COR-L47 (cell line): ENCODE data around the gene ACSS3.
A peak's percentile ranks its signal among the peaks of the same experiment; 100 is the strongest.

ENCODE experiments used
- DNase-seq: peaks from one replicate; lab custom pipeline; 2025; lab: John Stamatoyannopoulos, UW

Gene ACSS3

DNA sequence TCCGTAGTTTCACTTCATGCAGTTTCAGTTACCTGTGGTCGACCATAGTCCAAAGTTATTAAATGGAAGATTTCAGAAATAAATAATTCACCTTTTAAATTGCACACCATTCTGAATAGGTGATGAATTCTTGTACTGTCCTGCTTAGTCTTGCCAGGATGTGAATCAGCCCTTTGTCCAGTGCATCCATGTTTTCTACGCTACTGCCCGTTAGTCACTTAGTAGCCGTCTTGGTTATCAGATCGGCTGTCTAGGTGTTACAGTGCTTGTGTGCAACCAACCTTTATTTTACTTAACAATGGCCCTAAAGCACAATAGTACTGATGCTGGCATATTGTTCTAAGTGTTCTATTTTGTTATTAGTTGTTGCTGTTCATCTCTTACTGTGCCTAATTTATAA is 146.7 kb downstream of the ACSS3 start:
- no peak for DNase-seq

DNA sequence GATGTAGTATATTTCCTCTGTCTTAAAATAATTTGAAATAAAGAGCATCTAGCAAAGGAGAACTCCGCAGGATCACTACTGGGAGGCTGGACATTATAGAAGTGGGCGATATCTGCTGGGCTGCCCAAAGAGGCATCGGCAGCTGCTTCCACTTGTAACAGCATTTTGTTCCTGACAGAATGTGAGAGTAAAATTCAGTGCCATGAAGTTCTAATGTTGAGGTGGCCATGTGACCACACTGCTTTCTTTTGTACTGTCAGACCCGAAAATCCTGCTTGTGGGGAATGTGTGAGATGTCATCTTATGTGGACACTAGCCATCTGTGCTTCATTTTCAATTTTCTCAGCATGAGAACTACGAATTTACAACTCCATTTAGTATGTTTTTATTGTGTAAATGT is 151.9 kb downstream of the ACSS3 start:
- DNase-seq = no peak

- no peak for DNase-seq
Measured at GRCh38 chr12:81231574-81232368, 153.9 kb downstream of the ACSS3 start.

DNA sequence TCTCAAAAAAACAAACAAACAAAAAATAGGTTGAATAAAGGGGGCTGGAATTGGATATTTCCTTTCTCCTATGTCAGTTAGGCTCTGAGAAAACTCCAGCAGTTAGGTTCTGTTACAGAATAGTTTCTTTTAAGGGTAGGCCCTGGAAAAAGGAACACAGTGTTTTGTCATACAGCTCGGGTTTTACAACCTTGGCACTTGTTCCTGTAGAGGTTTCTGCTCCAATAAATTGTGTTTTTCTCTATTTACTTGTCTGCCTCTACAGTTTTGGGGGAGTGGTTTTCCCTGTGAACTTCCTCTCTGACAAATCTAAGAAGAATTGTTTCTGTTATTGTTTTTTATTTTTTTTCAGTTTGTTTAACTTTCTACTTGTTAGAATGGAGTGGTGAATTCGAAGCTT is 167.6 kb downstream of the ACSS3 start:
- DNase-seq = no peak

- DNase-seq = peak; percentile 43
Measured at GRCh38 chr12:81245907-81246570, 168.2 kb downstream of the ACSS3 start.

DNA sequence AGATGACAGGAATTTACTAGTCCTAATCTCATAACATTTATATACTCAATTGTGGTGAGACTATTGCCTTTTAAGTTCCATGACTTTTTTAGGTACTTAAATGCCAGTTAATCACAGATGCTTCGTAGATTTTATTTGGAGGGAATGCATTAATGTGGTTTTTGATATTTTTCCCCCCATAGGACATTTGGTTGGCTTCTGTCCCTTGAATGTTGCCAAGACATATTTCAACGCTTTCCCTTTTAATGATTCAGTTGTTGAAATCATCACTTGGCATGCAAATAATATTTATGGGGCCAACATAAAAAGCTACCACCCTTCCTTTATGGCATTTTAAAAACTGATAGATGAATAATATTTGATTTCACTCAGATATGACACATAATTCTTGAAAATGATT is 172.1 kb downstream of the ACSS3 start:
- no peak for DNase-seq

GRCh38 chr12:81252228-81252627 is 174.3 kb downstream of the ACSS3 start:
- no peak for DNase-seq

DNA sequence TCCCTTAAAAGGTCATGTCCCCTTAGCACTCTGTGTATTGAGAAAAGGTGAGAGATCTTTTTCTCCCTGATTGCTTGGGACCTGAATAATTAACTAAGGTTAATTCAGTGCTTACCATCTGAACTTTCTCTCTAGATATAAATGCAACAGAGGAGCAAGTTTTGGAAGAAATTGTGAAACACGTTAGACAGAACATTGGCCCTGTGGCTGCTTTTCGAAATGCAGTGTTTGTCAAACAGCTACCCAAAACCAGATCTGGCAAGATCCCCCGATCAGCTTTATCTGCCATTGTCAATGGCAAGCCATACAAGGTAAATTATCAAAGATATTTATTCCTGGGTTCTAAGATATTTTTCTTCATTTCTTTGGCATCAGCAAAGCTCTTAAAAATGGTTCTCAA is 175.5 kb downstream of the ACSS3 start:
- no peak for DNase-seq

- no peak for DNase-seq
Measured at GRCh38 chr12:81255456-81255855, 177.6 kb downstream of the ACSS3 start.

GRCh38 chr12:81255947-81256346 is 178.1 kb downstream of the ACSS3 start:
- DNase-seq = no peak

GRCh38 chr12:81257947-81258551 is 180.2 kb downstream of the ACSS3 start:
- peak; percentile 69 for DNase-seq

DNA sequence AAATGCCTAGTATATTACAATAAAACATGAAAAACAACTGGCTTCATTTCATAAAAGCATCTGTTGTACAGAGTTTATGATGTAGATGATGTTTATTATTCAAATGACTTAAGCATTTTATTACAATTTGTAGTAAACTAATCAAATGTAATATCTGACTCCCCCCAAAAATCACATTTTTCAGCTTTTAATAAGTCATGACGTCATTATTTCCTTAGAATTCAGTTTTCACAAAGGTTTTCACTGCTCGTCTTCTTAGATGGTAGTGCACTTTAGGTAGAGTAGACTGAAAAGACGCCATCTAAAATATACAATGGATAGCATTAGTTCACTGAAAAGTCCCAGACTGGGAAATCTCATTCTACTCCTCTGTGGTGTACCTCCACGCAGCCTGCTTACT is 181.5 kb downstream of the ACSS3 start:
- no peak for DNase-seq

GRCh38 chr12:81261508-81262207 is 183.8 kb downstream of the ACSS3 start:
- no peak for DNase-seq

DNA sequence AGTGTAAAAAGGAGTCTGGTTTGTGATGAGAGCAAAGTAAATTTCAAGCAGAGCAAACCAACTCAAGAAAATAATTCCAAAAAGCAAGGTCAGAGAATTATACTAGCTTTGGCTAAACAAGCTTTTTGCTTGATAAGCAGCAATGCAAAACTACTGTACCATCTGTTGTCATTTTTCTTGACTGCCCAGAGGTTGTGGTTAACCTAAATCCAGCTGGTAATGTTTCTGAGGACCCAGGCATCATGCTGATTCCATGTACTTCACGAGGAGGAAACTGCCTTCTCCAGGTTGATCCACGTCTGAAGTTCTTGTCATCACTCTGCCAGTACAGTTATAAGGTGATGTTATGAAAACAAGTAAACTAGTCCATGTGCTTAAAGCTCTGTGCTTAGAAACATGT is 185.2 kb downstream of the ACSS3 start:
- no peak for DNase-seq

DNA sequence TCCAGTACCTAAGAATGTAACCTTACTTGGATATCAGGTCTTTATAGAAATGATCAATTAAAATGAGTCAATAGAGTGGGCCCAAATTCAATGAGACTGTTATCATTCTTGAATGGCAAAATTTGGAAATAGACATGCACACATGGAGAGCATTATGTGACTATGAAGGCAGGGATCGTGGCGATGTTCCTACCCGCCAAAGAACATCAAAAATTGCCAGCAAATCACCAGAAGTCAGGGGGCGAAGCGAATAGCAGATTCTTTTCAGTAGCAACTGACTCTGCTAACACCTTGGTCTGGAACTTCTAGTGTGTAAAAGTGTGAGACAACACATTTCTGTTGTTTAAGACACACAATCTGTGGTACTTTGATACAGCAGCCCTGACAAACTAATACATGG is 192.5 kb downstream of the ACSS3 start:
- no peak for DNase-seq

DNA sequence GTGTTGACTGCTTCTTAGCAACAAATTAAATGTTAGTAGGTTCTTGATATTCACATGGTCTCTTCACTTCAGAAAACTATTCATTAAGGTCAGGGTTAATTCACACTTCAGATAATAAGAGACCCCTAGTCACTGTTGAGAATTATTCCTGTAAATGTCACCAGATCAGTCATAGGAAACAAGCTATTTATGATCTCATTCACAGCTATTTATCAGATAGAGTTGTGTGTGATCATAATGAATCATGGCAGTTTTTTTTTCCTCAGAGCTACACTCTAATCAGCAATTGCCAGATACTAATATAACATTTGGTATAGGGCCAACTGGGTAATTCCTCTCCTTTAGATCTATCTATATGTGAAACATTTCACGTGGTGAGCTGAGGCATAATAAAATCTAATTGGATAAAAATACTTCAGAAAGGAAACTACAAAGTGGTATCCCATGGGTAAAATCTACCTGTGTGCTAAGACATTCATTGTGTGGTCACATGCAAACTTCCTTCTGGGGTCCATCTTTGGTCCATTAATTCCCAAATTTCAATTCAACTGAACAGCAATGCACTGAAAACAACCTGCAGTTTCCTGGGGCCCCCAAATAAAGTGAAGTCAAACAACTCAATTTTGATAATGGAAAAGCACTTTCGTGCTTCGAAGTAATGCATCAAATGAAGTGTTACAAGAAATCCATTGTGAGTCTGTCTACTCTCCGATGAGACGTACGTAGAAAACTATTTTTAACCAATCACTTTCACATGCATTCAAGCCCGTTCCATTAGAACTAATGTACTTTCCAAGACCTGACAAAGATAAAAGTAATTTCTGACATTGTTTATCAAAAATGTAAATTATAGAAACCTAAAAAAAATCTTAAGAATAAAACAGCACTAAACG is 197.0 kb downstream of the ACSS3 start:
- DNase-seq = no peak

DNA sequence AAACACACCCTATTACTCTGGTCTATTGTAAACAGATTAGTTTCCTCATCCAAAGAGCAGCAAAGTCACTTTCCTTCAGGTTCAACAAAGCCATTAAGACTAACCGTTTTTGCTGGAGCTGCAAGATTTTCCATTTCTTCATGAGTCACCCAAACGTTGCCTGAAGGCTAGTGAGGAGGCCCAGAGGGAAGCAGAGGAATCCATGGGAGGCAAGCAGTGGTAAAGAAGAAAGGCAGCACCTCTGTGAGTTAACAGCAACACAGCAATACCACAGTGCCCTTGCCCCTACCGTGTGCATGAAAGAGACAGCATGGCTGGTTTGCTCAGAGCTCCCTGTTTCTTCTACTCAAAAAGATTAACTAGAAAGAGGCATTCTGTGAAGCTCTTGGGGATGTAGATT is 206.3 kb downstream of the ACSS3 start:
- DNase-seq = no peak

GRCh38 chr12:81288651-81289050 is 210.8 kb downstream of the ACSS3 start:
- no peak for DNase-seq

- no peak for DNase-seq
Measured at GRCh38 chr12:81294325-81295190, 216.7 kb downstream of the ACSS3 start.

DNA sequence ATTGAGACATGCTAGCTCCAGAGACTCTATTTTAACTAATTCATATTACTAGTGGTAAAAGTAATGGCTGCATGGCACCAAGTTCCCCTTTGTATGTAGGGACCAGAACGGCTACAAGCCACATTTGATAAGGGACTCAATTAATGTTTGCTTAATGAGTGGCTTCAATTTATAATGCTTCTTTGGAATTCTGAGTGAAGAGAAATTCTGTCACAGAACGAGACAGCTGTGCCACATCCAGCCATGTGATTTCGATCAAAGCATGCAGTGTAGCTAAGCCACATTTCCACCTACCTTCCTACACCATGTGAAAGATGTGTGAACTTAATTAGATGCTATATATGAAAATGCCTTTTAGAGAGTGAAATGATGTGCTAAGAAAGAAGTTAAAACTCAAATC is 217.4 kb downstream of the ACSS3 start:
- no peak for DNase-seq
